Measurements from ENCODE around the gene NUDT8. TPM values are rescaled to one million over a fixed set of nuclear protein-coding genes. Genes with fewer than 3 reads are reported as not detected.

Gene NUDT8
- total and polyA plus RNA-seq, 2 of the 8 experiments (the other 6 are each of a cell fraction or from before 2014, with no cell fraction given), result 7.2 to 8.3 TPM

GRCh38 chr11:67606492-67607295 lies 23.0 kb downstream of the NUDT8 start, which contains the start of gene NDUFV1 (continued):
- peak; percentile 12; the same call in 1 of the 2 replicates for TF ChIP-seq TEAD4 (IDR thresholded peaks at IDR 0.05; ENCODE audit: low read depth, low read length)
- TF ChIP-seq KDM5A (IDR thresholded peaks at IDR 0.05; ENCODE audit: low read length), result peak; percentile 86
- no peak for TF ChIP-seq JUN (IDR thresholded peaks at IDR 0.05; ENCODE audit: low read depth, low read length)
- no peak for TF ChIP-seq SIRT6 (IDR thresholded peaks at IDR 0.05; ENCODE audit: low read length)
- TF ChIP-seq EGR1 (IDR thresholded peaks at IDR 0.05; ENCODE audit: borderline replicate concordance, low read depth, low read length), result no peak
- TF ChIP-seq BRCA1 (IDR thresholded peaks at IDR 0.05; ENCODE audit: low read depth, low read length), result no peak
- peak; percentile 88 for TF ChIP-seq ATF3 (IDR thresholded peaks at IDR 0.05; ENCODE audit: insufficient read depth, low read depth, low read length)
- peak in 1 of 2 experiments; percentile 39; a peak in 2 of 3 replicates for TF ChIP-seq POLR2A (IDR thresholded peaks at IDR 0.05; ENCODE audit: control extremely low read depth in 1 of 2, low read depth in 2 of 2, low read length in 2 of 2)
- no peak for TF ChIP-seq TAF7 (optimal IDR thresholded peaks at IDR 0.05; ENCODE audit: borderline replicate concordance, low read depth, low read length)
- TF ChIP-seq MAX (IDR thresholded peaks at IDR 0.05), result peak; percentile 70
- no peak for TF ChIP-seq BACH1 (IDR thresholded peaks at IDR 0.05; ENCODE audit: low read length)
